ENCODE results near the gene OR10Z1. TPM values are rescaled to one million over a fixed set of nuclear protein-coding genes. Genes with fewer than 3 reads are reported as not detected.
A peak's percentile ranks its signal among the peaks of the same experiment; 100 is the strongest.

The OR10Z1 gene
- total and polyA plus RNA-seq, 2 of the 8 experiments (the other 6 are each of a cell fraction or from before 2014, with no cell fraction given) = not detected

GRCh38 chr1:158649052-158649451, 44.0 kb downstream of the OR10Z1 start:
- H2BK15ac ChIP-seq (ENCODE audit: low read length) = no peak overlapping the region
- no peak overlapping the region for H3K9ac ChIP-seq (replicated peaks in 1 of 4; ENCODE audit: extremely low read depth in 1 of 4, low read depth in 3 of 4, low read length in 3 of 4)
- FAIRE-seq (no peak), DNase-seq (ENCODE audit: low read depth in 1 of 2, low spot score in 2 of 2) (no peak)
- H4K8ac ChIP-seq (ENCODE audit: extremely low read depth, insufficient read depth, low read length) = no peak overlapping the region
- no peaks in the 10 kb centered on the region for H3K9me3 ChIP-seq (ENCODE audit: insufficient read depth in 2 of 2, low read depth in 1 of 2, low read length in 1 of 2)
- H2BK5ac ChIP-seq (ENCODE audit: low read depth, low read length) = no peak overlapping the region
- ChIA-PET CTCF (ENCODE audit: partially characterized antibody) (interaction anchor here (0.6 to 2.7 kb wide), 14 partner anchors 9 to 434 kb away, joined by 3 to 9 read pairs (median 4); no protein-coding TSS in a partner anchor), POLR2A (ENCODE audit: partially characterized antibody) (no interaction called here)
- H2BK120ac ChIP-seq (replicated peaks; ENCODE audit: low read depth, low read length) = no peak overlapping the region
- H4K91ac ChIP-seq (replicated peaks; ENCODE audit: insufficient read length, low read length) = no peak overlapping the region
- TF ChIP-seq RAD21 (IDR thresholded peaks at IDR 0.05 in 1 of 2, conservative IDR thresholded peaks at IDR 0.05 in 1 of 2; ENCODE audit: low read depth in 2 of 2, low read length in 2 of 2) = peak in 1 of 2 experiments; percentile 16; a peak in 1 of 4 replicates
- peak in 1 of 3 experiments; percentile 17; a peak in 2 of 4 replicates for TF ChIP-seq CTCF (IDR thresholded peaks at IDR 0.05; ENCODE audit: control extremely low read depth in 1 of 3, insufficient read depth in 1 of 3, low read depth in 1 of 3, low read length in 3 of 3)
- no peak for TF ChIP-seq CBX5 (IDR thresholded peaks at IDR 0.05; ENCODE audit: low read depth, low read length)
- no peak overlapping the region; the same call in 1 of the 2 replicates for H2AK5ac ChIP-seq (ENCODE audit: low read depth, low read length)
- no peaks in the 10 kb centered on the region for H3K27me3 ChIP-seq (replicated peaks in 1 of 4; ENCODE audit: control insufficient read depth in 3 of 4, extremely low read depth in 1 of 4, insufficient read depth in 3 of 4, low read length in 3 of 4)
- 0 out of 2 replicates have a peak overlapping the region, but pooled peaks have one; percentile 19 for H2AFZ ChIP-seq (ENCODE audit: low read length)
- no peak overlapping the region for H3K4me2 ChIP-seq (ENCODE audit: insufficient read depth in 1 of 2, low read depth in 2 of 2, low read length in 2 of 2)
- no peaks in the 10 kb centered on the region for H3K4me1 ChIP-seq (replicated peaks in 1 of 4; ENCODE audit: control insufficient read depth in 3 of 4, insufficient read depth in 4 of 4, low read length in 3 of 4)
- H2BK20ac ChIP-seq (ENCODE audit: low read length) = no peak overlapping the region
- H3K23ac ChIP-seq (ENCODE audit: insufficient read length) = no peak overlapping the region
- no peaks in the 10 kb centered on the region for H4K20me1 ChIP-seq (replicated peaks in 1 of 2; ENCODE audit: control insufficient read depth in 1 of 2, insufficient read depth in 2 of 2, low read length in 2 of 2)
- H3K56ac ChIP-seq (replicated peaks; ENCODE audit: insufficient read length, low read depth, low read length) = no peak overlapping the region
- H3K18ac ChIP-seq (ENCODE audit: extremely low read depth, low read length) = no peak overlapping the region
- no peaks in the 10 kb centered on the region; the same call in 1 of the 2 replicates for H3K23me2 ChIP-seq (ENCODE audit: low read depth, low read length)
- H3K79me1 ChIP-seq (ENCODE audit: low read depth, low read length) = no peaks in the 10 kb centered on the region
- H3K4me3 ChIP-seq (ENCODE audit: extremely low read depth in 1 of 4, insufficient read depth in 2 of 4, low read depth in 3 of 4, low read length in 4 of 4) = no peak overlapping the region
- no peak overlapping the region for H4K5ac ChIP-seq (ENCODE audit: insufficient read length, low read depth, low read length)
- H3K36me3 ChIP-seq (ENCODE audit: control insufficient read depth in 2 of 4, insufficient read depth in 4 of 4, low read length in 3 of 4) = no peaks in the 10 kb centered on the region
- H3K27ac ChIP-seq (ENCODE audit: low read depth, low read length) = no peak overlapping the region
- H3K4ac ChIP-seq (replicated peaks; ENCODE audit: insufficient read length, low read depth, low read length) = no peak overlapping the region
- H2BK12ac ChIP-seq (ENCODE audit: low read depth, low read length) = no peak overlapping the region
- H3K79me2 ChIP-seq (ENCODE audit: control insufficient read depth in 1 of 2, insufficient read depth in 2 of 2, low read length in 2 of 2) = no peaks in the 10 kb centered on the region
- H3K14ac ChIP-seq (ENCODE audit: insufficient read length) = no peak overlapping the region
